T-helper 1 cell (primary cell): ENCODE data around the gene NAPEPLD.
"Not testable (repeated sequence)": the region's sequence is repeated elsewhere in the genome, so short reads cannot be mapped to it uniquely, and the experiment has no call there.

ENCODE experiments used
- DNase-seq, 5 donors: peaks; one replicate each; pipeline ENCODE4 v3.0.0-alpha.2; 2012 to 2020

The NAPEPLD gene

DNA sequence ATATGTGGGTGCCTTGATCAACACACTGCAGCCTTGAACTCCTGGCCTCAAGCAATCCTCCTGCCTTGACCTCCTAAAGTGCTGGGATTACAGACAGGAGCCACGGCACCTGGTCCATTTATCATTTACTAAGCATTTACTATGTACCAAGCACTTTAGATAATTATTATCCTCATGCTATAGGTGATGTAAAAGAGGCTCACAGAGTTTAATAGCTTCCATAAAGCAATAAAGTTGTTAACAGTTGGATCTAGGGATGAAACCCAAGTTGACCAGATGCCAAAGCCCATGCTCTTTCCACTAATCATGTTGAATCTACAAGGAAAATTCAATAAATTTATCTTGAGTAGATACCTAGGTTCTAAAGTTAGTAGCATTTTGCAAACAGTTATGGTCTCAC lies 5.0 kb downstream of the NAPEPLD start:
- no peak for DNase-seq

GRCh38 chr7:103142494-103142893 lies 6.4 kb downstream of the NAPEPLD start:
- no peak for DNase-seq

GRCh38 chr7:103141753-103142404 lies 7.0 kb downstream of the NAPEPLD start:
- DNase-seq: no peak

- DNase-seq: no peak
These were observed 8.2 kb downstream of the NAPEPLD start for GRCh38 chr7:103140685-103141084.

DNA sequence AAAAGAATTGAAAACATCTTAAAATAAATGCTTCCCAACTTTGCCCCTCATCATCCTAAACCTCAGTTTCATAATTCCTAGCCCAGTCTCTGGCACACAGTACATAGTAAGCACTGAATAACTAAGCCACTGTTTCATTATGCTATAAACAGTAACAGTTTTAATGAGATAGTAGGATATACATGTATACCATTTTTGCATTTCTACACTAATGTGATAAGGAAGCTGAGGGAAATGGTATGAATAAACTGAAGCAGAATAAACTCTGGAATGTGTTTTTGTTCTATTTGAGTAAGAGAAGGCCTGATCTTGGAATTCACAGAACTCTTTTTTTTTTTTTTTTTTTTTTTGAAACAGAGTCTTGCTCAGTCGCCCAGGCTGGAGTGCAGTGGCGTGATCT lies 8.8 kb downstream of the NAPEPLD start:
- no peak for DNase-seq

DNA sequence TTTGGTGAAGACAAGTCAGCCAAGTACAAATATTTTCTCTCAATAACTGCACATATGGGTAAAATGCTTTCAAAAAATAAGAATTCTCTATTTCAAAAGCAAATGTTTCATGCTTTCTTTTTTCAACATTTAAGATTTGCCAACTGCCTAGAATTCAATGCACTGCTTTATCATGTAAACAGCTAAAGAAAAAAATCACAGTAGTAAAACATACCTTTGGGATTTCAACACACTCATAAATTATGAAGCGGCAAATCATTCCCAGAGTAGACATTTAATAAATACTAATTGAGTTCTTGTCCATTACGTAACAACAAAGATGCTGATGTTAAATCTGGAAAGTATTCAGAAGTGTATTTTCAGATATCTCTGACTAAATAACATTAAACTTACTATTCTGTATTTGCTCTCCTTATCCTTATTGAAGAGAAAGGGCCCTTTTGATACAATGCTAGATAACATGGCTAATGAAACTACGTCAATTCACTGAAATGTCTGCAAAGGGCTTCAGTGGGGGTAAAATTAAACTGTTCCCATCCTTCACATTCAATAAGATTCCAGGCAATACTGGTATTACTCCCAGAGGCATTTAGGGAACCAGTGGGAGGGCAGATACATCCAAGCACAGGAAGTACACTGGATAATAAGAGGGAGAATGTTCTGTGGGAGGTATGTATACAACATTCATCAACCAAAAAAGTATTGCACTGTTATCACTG lies 13.9 kb downstream of the NAPEPLD start:
- no peak for DNase-seq

- no peak for DNase-seq
These were observed 15.8 kb downstream of the NAPEPLD start for GRCh38 chr7:103132995-103133688.

GRCh38 chr7:103130901-103131624 lies 17.8 kb downstream of the NAPEPLD start:
- no peak for DNase-seq

DNA sequence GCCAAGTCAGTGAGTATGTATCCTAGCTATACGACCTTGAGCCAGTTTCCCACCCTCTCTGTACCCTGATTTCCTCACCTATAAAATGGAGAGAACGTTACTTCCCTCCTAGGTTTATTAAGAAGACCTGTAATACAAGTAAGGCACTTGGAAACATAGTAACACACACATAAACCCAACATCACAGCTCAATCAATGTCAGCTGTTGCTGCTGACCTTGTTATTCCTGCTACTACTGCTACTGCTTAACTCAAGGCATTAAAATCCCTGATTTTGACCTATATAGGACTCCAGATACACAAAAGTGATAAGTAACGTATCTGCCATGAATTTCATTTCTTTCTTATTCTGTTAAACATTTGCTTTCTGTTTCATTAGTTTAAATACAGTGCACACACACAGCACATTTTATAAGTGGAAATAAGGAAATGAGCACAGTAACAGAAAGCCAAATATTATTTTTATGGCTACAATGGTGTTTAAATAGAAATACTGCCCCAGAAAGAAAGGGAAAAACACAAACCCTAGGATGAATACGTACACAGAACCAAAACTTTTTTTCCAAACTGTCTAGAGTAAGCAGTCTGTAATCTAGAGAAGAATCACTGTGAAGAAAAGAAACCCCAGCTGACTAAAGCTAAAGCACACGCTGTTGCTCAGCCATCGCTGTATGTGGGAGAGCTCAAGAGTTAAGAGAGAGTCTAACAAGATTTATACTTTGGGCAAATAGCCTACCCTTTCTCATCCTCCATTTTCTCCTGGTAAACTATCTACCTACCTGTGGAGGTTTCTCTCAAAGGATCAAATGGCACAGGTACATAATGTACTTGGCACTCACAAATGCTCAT lies 19.0 kb downstream of the NAPEPLD start:
- DNase-seq: no peak

DNA sequence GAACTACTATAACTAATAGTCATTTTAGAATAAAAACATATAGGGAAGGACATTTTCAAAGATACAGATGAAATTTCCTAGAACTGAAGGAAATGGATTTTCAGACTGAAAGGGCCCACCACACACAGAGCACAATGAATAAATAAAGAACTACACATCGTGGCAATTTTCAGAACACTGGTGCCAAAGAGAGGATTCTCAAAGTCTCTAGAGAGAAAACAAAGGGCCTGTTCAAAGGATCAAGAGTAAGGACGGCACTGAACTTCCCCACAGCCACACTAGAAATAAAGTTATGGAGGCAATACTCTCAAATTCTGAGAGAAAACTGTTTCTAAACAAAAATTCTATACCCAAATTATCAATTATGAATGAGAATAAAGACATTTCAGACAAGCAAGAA lies 21.9 kb downstream of the NAPEPLD start:
- no peak for DNase-seq

GRCh38 chr7:103124429-103124979 lies 24.4 kb downstream of the NAPEPLD start:
- no peak for DNase-seq

DNA sequence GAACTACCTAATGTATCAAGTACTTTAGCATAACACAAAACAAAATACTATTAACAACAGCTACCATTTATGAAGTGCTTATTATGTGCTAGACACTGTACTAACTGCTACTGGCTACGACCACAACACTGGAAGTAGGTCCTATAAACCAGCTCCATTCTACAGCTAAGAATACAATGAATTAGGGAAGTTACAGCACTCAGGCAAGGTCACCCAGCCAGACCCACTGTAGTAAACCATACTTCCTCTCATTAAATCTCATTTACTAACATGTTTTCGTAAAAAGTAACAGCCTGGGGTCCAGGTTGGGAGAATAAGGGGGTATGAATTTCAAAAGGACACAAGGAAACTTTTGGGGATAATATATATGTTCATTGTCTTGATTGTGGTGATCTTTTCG lies 25.4 kb downstream of the NAPEPLD start:
- no peak for DNase-seq

DNA sequence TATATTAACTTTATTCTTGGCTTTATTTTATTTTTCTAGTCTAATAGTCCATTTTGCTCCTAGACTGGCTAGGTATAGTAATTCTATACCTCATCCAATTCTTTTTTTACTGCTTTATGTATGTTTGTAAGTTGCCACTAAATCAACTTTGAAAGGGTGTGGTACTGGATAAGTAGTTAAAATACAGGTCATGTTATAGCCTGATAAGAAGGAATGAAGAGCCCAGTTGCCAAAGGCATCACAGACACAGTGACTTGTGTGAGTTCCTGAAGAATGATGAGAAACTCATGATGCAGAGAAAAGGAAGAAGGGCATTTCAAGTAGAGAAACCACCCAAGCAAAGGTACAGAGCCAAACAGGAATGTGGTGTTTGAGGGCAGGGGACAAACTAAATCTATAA lies 27.3 kb downstream of the NAPEPLD start:
- no peak for DNase-seq

GRCh38 chr7:103120362-103120761 lies 28.5 kb downstream of the NAPEPLD start:
- no peak for DNase-seq

DNA sequence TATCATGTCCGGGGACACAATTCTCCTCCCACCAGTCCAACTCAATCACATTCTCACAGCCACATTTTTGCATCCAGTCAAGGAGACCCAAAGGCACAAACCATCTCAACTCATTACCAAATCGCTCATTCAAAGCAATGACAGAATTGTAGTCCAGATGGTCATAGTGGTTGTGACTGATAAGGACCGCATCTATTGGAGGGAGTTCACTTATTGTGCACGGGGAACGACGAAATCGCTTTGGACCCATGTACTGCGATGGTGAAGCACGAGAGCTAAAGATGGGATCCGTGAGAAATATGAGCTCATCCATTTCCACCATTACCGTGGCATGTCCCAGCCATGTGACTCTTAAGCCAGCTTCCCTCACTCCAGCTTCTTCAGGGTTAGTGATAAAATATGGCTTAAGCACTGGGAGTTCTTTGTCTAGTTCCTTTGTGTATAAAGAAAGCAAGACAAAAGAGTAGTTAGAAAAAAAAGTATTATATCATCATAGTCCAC lies 29.1 kb downstream of the NAPEPLD start:
- no peak for DNase-seq

DNA sequence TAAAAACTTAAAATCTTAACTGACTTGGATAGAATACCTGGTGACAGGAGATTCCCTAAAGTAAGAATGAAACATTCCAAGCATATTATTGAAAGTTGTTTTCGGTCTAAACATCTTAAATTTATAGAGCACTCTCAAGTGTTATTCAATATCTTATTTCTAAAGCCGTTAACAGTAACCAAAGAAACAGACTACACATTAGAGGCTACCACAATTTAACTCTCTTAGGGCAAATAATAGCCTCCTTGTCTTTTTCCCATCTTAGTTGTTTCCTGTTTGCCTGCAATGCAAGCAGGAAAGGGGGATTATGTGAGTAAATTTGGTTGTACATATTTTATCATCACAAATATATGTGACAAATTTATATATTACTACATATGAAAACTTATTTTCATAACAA lies 31.4 kb downstream of the NAPEPLD start:
- DNase-seq: no peak

DNA sequence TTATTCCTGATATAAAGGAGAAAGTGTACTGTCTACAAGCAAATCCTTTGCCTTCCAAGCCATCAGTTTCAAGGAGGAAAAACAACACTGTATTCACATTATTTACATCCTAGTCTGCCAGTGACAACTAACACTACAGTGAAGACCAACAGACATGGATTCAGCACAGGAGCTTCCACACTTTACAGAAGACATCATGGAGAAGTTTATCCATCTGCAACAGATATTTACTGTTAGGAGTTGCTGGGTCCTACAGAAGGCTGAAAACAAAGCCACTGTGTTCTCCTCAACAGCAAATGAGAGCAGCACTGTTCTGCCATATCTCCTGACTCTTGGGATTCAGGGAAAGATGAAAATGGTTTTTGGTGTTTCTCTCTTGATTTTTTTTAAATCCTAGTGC lies 31.9 kb downstream of the NAPEPLD start:
- DNase-seq: no peak

GRCh38 chr7:103116511-103116910 lies 32.4 kb downstream of the NAPEPLD start:
- no peak for DNase-seq

DNA sequence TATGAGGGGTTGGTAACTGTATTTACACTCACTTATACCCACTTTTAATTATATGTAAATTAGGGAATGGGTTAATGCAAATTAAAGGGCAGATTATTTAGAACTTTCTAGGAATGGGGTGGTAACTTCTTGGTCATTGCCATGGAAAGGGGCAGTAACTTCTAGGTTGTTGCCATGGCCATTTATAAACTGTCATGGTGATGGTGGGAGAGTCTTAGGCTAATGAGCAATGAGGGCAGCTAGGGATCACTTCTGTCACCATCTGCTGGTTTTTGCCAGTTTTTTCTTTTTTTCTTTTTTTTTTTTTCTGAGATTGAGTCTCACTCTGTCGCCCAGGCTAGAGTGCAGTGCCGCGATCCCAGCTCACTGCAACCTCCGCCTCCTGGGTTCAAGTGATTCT lies 33.1 kb downstream of the NAPEPLD start:
- DNase-seq: no peak

- no peak for DNase-seq
These were observed 34.3 kb downstream of the NAPEPLD start for GRCh38 chr7:103114576-103115008.

GRCh38 chr7:103113164-103113563 lies 35.7 kb downstream of the NAPEPLD start:
- no peak for DNase-seq

DNA sequence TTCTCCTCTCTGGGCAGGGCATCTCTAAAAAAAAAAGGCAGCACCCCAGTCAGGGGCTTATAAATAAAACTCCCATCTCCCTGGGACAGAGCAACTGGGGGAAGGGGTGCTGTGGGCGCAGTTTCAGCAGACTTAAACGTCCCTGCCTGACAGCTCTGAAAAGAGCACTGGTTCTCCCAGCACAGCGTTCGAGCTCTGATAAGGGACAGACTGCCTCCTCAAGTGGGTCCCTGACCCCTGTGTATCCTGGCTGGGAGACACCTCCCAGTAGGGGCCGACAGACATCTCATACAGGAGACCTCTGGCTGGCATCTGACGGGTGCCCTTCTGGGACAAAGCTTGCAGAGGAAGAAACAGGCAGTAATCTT lies 42.2 kb downstream of the NAPEPLD start:
- not testable (repeated sequence) for DNase-seq
